Measurements from ENCODE around the gene DNAJC8. TPM values are rescaled to one million over a fixed set of nuclear protein-coding genes. Genes with fewer than 3 reads are reported as not detected.
A peak's percentile ranks its signal among the peaks of the same experiment; 100 is the strongest.

The DNAJC8 gene
- total RNA-seq, 2 donors from 2014 or later: 69.3 to 80.5 TPM

- intact Hi-C loops (cut with DNase I): no loop called here
- DNase-seq (ENCODE audit: low spot score): no peak
Observed at GRCh38 chr1:28258628-28259251, 25.9 kb upstream of the DNAJC8 start.

- no peak for DNase-seq (ENCODE audit: low spot score)
- intact Hi-C loops (cut with DNase I): no loop called here
Observed at GRCh38 chr1:28257736-28258135, 24.9 kb upstream of the DNAJC8 start.

GRCh38 chr1:28256197-28256827, 23.5 kb upstream of the DNAJC8 start:
- DNase-seq (ENCODE audit: low spot score): no peak
- intact Hi-C loops (cut with DNase I): no loop called here

GRCh38 chr1:28249866-28250295, 17.1 kb upstream of the DNAJC8 start:
- DNase-seq (ENCODE audit: low spot score): no peak
- intact Hi-C loops (cut with DNase I): no loop called here

- intact Hi-C loops (cut with DNase I): no loop called here
- no peak for DNase-seq (ENCODE audit: low spot score)
Observed at GRCh38 chr1:28249013-28249865, 16.4 kb upstream of the DNAJC8 start.

- intact Hi-C loops (cut with DNase I): no loop called here
Observed at GRCh38 chr1:28248273-28249012, 15.6 kb upstream of the DNAJC8 start.

GRCh38 chr1:28247612-28248272, 14.9 kb upstream of the DNAJC8 start:
- no peak for DNase-seq (ENCODE audit: low spot score)
- intact Hi-C loops (cut with DNase I): no loop called here

More at GRCh38 chr1:28248273-28249012, 15.6 kb upstream of the DNAJC8 start:
- peak; percentile 93 for DNase-seq (ENCODE audit: low spot score)

GRCh38 chr1:28246427-28246832, 13.6 kb upstream of the DNAJC8 start:
- intact Hi-C loops (cut with DNase I): no loop called here
- DNase-seq (ENCODE audit: low spot score): no peak

GRCh38 chr1:28244549-28245251, 11.9 kb upstream of the DNAJC8 start:
- DNase-seq (ENCODE audit: low spot score): no peak
- intact Hi-C loops (cut with DNase I): no loop called here

- no peak for DNase-seq (ENCODE audit: low spot score)
Observed at GRCh38 chr1:28243685-28244311, 11.0 kb upstream of the DNAJC8 start.

GRCh38 chr1:28241638-28242241, 8.9 kb upstream of the DNAJC8 start:
- DNase-seq (ENCODE audit: low spot score): no peak
- intact Hi-C loops (cut with DNase I): no loop called here

More at GRCh38 chr1:28243685-28244311, 11.0 kb upstream of the DNAJC8 start:
- intact Hi-C loops (cut with DNase I): no loop called here

GRCh38 chr1:28240024-28240423, 7.2 kb upstream of the DNAJC8 start:
- DNase-seq (ENCODE audit: low spot score): no peak
- intact Hi-C loops (cut with DNase I): no loop called here

GRCh38 chr1:28239004-28239403, 6.2 kb upstream of the DNAJC8 start:
- intact Hi-C loops (cut with DNase I): no loop called here

GRCh38 chr1:28236656-28237322, 4.0 kb upstream of the DNAJC8 start:
- no peak for DNase-seq (ENCODE audit: low spot score)
- intact Hi-C loops (cut with DNase I): no loop called here

More at GRCh38 chr1:28239004-28239403, 6.2 kb upstream of the DNAJC8 start:
- DNase-seq (ENCODE audit: low spot score): no peak

- DNase-seq (ENCODE audit: low spot score): peak; percentile 99
- intact Hi-C loops (cut with DNase I): no loop called here
Observed at GRCh38 chr1:28235755-28236655, 3.2 kb upstream of the DNAJC8 start, which contains the start of gene ATP5IF1. ATP5IF1 (plus strand) TSS chr1:28236124; CDS start chr1:28236184, 60 bp downstream.

- intact Hi-C loops (cut with DNase I): no loop called here
- no peak for DNase-seq (ENCODE audit: low spot score)
Observed at GRCh38 chr1:28233264-28233606, 406 bp upstream of the DNAJC8 start.
